ENCODE measurements around the gene VEZF1.

GRCh38 chr17:57945996-57946797, 41.9 kb downstream of the VEZF1 start:
- TF ChIP-seq GATA2 (IDR thresholded peaks at IDR 0.05; ENCODE audit: low read depth, low read length) (no peak), GATA3 (IDR thresholded peaks at IDR 0.05; ENCODE audit: low read depth, low read length) (no peak)
